DLD1 (cell line): ENCODE measurements around the gene PEF1.

ENCODE experiments used
- in situ Hi-C: cut with HindIII; loops from 2 replicates; pipeline ENCODE4 v1.10.0; 2017; ENCODE audit warnings: low sequenced_read_pairs

PEF1 gene

GRCh38 chr1:31637915-31638673 lies 6.6 kb downstream of the PEF1 start:
- in situ Hi-C loops, result loop anchor here (10.0 kb wide), 1 partner anchor 443 kb away; no protein-coding TSS in a partner anchor

DNA sequence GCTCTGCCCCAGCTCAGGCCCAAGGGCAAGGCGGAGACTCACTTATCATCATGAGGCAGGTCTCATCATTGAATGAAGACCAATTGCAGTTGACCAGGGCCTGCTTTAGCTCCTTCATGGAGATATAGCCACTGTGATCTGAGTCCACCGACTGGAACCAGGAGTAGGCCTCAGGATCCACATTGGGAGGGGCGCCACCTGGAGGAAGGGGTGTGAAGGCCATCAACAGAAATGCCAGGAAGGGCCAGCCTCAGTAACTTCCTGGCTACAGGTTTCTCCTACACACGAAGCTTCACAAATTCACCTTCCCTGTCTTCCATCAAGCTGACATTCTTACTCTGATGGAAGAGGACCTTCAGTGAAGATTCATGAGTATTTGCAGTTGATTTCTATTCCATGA lies 11.6 kb downstream of the PEF1 start:
- in situ Hi-C loops, result loop anchor here (10.0 kb wide), 1 partner anchor 438 kb away; no protein-coding TSS in a partner anchor

DNA sequence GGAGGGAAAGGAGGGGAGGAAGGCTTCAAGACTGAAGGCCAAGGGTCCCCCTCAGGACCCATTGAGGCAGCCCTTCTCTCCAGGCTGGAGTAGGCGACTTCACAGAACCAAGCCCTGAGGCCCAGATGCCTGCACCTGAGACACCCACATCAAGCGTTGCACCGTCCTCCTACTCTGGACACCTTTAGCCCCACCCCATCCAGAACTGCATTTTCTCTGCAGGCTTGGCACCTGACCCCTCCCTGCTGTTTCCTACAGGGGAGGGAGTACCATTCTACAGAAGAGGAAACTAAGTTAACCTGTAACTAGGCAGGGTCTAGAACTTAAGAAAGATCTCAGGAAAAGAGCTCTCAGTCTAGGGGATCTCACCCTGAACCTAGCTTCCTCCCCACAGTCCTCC lies 12.0 kb downstream of the PEF1 start:
- in situ Hi-C loops, result loop anchor here (10.0 kb wide), 1 partner anchor 438 kb away; no protein-coding TSS in a partner anchor

DNA sequence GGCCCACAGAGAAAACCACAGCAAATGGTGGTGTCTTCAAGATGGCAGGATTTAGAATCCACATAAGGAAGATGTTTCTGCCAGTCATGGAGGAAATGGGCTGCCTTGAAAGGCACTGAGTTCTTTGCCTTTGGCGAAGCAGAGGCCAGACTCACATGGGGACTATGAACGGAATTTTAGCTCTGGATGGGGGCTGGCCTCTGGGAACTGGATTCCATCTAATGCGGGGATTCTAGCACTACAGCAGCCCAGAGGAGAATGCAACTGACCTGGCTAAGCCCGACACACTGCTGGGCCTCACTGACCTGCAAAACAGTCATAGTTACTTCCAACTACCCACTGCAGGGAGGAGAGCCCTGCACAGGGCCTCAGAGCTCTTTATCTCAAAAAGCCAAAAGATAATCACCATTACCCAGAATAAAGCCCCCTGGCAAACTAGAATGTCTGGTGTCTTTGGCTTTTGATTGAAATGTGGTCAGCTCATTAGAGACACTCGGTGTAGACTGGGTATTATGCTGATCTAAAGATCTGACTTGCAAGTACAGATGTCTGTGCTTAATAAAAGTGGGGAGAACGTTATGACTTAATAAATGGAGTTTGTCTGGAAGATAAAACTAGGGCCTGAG lies 15.6 kb downstream of the PEF1 start:
- in situ Hi-C loops, result no loop called here

DNA sequence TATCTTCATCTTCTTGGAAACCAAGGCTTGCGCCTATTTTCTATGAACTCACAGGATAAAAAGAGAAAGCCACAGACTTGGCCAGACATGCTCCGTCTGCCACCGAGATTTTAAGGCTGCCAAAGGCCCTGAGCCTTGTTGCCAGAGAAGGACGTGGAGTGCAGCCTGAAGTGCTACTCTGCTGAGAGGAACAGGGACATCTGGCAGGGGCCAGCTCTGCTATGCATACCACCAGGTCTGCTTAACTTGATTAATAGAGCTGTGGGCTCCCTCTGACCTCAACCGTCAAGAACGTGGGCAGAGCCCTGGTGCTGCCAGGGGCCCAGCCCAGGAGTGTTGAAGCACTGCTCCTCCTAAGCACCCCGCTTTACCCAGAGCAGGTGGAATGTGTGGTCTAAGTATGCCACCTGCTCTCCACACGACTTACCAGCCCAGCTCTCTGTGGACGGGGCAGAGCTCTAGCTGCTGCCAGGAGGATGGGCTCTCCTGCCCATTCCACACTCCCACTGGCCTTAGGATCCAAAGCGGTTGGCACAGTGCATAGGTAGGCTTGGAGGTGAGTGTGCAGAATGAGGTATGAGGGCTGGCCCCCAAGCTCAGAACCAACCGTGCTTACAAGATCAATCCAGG lies 16.6 kb downstream of the PEF1 start:
- in situ Hi-C loops, result no loop called here

GRCh38 chr1:31627301-31627929 lies 17.3 kb downstream of the PEF1 start:
- in situ Hi-C loops, result no loop called here

GRCh38 chr1:31626223-31627207 lies 18.2 kb downstream of the PEF1 start:
- in situ Hi-C loops, result no loop called here

- in situ Hi-C loops, result no loop called here
Observed at GRCh38 chr1:31625561-31626222, 19.0 kb downstream of the PEF1 start.

- in situ Hi-C loops, result no loop called here
Observed at GRCh38 chr1:31624731-31625514, 19.8 kb downstream of the PEF1 start.

DNA sequence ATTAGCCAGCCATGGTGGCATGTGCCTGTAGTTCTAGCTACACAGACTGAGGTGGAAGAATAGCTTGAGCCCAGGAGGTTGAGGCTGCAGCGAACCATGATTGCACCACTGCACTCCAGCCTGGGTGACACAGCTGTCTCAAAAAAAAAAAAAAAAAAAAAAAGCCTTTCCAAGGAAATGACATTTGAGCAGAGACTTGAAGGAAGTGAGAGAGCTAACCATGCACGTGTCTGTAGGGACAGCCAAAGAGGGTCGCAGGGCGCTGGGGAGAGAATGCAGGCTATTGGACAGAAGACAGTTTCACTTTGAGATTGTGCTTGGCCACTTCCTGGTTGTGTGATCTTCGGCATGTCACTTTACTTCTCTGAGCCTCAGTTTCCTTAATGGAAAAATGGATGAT lies 20.4 kb downstream of the PEF1 start:
- in situ Hi-C loops, result no loop called here

DNA sequence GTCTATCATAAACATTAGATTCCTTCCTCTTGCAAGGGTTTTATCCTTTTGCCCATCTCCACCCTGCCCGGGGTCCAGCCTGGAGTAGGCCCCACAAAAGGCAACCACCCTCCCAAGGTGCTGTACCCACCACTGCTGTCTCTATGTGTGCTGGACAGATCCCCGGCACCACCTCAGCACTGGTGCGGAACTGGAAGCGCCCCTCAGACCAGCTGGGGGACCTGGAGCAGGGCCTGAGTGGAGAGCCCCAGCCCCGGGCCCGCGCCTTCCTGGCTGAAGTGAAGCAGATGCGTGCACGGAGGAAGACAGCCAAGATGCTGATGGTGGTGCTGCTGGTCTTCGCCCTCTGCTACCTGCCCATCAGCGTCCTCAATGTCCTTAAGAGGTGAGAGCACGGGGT lies 21.3 kb downstream of the PEF1 start:
- in situ Hi-C loops, result no loop called here

- in situ Hi-C loops, result no loop called here
Observed at GRCh38 chr1:31621847-31622730, 22.6 kb downstream of the PEF1 start.

DNA sequence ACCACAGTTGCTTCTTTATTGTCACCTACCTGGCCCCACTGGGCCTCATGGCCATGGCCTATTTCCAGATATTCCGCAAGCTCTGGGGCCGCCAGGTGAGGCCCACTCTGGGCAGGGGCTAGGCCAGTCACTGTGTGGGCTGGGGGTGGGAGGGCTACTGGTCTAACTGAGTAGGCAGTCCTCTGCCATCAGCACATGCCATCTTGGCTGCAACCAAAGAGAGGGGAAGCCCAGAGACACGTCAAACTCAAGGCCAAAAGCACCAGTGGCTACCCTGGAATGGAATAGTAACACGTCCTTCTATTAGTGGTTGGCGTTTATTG lies 23.2 kb downstream of the PEF1 start:
- in situ Hi-C loops, result no loop called here

GRCh38 chr1:31620631-31621497 lies 23.8 kb downstream of the PEF1 start:
- in situ Hi-C loops, result no loop called here

- in situ Hi-C loops, result no loop called here
Observed at GRCh38 chr1:31618916-31619846, 25.5 kb downstream of the PEF1 start.
